ENCODE data around the gene RGS9. TPM values are rescaled to one million over a fixed set of nuclear protein-coding genes. Genes with fewer than 3 reads are reported as not detected.

RGS9 gene
- total and polyA plus RNA-seq, 2 experiments from 2014 or later, result 12.8 to 29.6 TPM

DNA sequence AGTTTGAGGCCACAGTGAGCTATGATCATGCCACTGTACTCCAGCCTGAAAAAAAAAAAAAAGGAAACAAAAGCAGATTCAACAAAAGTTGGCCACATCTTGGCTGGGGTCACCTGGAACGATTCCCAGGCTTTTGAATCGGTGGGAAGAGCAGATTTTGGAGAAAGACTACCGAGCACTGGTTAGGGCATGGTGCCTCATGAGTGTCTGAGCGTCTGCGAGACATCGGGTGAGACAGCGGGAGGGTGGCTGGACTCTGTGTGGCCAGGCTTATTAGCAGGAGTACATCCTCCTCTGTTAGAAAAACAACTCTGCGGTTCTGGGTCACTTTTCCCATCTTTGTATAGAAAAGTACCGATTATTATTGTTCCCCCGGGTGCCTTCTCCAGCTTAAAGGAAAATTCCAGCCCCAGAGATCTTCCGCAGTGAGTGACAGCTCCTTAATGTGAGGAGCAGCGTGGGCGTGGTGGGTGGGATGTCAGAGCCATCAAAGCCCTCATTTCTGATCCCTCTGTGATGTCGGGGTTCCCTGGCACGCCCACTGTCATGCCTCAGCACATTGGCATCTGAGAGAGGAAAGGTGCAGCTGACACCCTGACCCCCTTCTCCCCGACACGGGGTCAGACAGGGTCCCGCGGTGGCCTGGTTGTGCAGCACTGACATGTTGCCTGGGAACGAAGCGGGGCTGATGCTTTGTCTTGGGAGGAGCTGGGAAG lies 6.9 kb downstream of the RGS9 start:
- no peak overlapping the region for H3K27ac Mint-ChIP-seq
- H3K9me3 Mint-ChIP-seq, result no peaks in the 10 kb centered on the region
- Histone ChIP-seq H2AFZ (no peak overlapping the region), H4K20me1 (replicated peaks; ENCODE audit: insufficient read depth) (no peaks in the 10 kb centered on the region), H3K4me3 (no peak overlapping the region), H3K4me1 (ENCODE audit: insufficient read depth) (no peaks in the 10 kb centered on the region), H3K36me3 (ENCODE audit: insufficient read depth) (no peaks in the 10 kb centered on the region), H3F3A (replicated peaks; ENCODE audit: low read depth) (no peaks in the 10 kb centered on the region), H3K4me2 (no peak overlapping the region), H3K27me3 (ENCODE audit: insufficient read depth) (no peaks in the 10 kb centered on the region), H3K79me2 (replicated peaks; ENCODE audit: insufficient read depth) (no peaks in the 10 kb centered on the region), H3K27ac (ENCODE audit: low read depth) (no peak overlapping the region), H3K9me2 (ENCODE audit: insufficient read depth) (no peaks in the 10 kb centered on the region)
- H3K36me3 Mint-ChIP-seq (ENCODE audit: low read depth), result no peaks in the 10 kb centered on the region
- H3K4me1 Mint-ChIP-seq, result peaks cover 11% of the 10 kb centered on the region
- no peak overlapping the region; the same call in 2 of the 3 replicates for H3K4me3 Mint-ChIP-seq
- TF ChIP-seq ZNF331 (CRISPR knock-in tag; IDR thresholded peaks at IDR 0.05; ENCODE audit: low read depth) (no peak), EZH2phosphoT487 (IDR thresholded peaks at IDR 0.05; ENCODE audit: unreplicated experiment) (no peak), STAT1 (IDR thresholded peaks at IDR 0.05; ENCODE audit: unreplicated experiment) (no peak), JUNB (IDR thresholded peaks at IDR 0.05; ENCODE audit: unreplicated experiment) (no peak), NANOG (IDR thresholded peaks at IDR 0.05; ENCODE audit: borderline replicate concordance) (no peak), ZNF114 (CRISPR knock-in tag; IDR thresholded peaks at IDR 0.05) (no peak), CREB1 (CRISPR knock-in tag; IDR thresholded peaks at IDR 0.05; ENCODE audit: low read depth) (no peak), POLR2AphosphoS5 (IDR thresholded peaks at IDR 0.05; ENCODE audit: low read depth) (no peak), EZH2 (IDR thresholded peaks at IDR 0.05; ENCODE audit: low read depth, unreplicated experiment) (no peak)
- TF ChIP-seq, protein P1, sequence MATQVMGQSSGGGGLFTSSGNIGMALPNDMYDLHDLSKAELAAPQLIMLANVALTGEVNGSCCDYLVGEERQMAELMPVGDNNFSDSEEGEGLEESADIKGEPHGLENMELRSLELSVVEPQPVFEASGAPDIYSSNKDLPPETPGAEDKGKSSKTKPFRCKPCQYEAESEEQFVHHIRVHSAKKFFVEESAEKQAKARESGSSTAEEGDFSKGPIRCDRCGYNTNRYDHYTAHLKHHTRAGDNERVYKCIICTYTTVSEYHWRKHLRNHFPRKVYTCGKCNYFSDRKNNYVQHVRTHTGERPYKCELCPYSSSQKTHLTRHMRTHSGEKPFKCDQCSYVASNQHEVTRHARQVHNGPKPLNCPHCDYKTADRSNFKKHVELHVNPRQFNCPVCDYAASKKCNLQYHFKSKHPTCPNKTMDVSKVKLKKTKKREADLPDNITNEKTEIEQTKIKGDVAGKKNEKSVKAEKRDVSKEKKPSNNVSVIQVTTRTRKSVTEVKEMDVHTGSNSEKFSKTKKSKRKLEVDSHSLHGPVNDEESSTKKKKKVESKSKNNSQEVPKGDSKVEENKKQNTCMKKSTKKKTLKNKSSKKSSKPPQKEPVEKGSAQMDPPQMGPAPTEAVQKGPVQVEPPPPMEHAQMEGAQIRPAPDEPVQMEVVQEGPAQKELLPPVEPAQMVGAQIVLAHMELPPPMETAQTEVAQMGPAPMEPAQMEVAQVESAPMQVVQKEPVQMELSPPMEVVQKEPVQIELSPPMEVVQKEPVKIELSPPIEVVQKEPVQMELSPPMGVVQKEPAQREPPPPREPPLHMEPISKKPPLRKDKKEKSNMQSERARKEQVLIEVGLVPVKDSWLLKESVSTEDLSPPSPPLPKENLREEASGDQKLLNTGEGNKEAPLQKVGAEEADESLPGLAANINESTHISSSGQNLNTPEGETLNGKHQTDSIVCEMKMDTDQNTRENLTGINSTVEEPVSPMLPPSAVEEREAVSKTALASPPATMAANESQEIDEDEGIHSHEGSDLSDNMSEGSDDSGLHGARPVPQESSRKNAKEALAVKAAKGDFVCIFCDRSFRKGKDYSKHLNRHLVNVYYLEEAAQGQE (IDR thresholded peaks at IDR 0.05; ENCODE audit: unreplicated experiment), result no peak
- TF ChIP-seq, protein P2, sequence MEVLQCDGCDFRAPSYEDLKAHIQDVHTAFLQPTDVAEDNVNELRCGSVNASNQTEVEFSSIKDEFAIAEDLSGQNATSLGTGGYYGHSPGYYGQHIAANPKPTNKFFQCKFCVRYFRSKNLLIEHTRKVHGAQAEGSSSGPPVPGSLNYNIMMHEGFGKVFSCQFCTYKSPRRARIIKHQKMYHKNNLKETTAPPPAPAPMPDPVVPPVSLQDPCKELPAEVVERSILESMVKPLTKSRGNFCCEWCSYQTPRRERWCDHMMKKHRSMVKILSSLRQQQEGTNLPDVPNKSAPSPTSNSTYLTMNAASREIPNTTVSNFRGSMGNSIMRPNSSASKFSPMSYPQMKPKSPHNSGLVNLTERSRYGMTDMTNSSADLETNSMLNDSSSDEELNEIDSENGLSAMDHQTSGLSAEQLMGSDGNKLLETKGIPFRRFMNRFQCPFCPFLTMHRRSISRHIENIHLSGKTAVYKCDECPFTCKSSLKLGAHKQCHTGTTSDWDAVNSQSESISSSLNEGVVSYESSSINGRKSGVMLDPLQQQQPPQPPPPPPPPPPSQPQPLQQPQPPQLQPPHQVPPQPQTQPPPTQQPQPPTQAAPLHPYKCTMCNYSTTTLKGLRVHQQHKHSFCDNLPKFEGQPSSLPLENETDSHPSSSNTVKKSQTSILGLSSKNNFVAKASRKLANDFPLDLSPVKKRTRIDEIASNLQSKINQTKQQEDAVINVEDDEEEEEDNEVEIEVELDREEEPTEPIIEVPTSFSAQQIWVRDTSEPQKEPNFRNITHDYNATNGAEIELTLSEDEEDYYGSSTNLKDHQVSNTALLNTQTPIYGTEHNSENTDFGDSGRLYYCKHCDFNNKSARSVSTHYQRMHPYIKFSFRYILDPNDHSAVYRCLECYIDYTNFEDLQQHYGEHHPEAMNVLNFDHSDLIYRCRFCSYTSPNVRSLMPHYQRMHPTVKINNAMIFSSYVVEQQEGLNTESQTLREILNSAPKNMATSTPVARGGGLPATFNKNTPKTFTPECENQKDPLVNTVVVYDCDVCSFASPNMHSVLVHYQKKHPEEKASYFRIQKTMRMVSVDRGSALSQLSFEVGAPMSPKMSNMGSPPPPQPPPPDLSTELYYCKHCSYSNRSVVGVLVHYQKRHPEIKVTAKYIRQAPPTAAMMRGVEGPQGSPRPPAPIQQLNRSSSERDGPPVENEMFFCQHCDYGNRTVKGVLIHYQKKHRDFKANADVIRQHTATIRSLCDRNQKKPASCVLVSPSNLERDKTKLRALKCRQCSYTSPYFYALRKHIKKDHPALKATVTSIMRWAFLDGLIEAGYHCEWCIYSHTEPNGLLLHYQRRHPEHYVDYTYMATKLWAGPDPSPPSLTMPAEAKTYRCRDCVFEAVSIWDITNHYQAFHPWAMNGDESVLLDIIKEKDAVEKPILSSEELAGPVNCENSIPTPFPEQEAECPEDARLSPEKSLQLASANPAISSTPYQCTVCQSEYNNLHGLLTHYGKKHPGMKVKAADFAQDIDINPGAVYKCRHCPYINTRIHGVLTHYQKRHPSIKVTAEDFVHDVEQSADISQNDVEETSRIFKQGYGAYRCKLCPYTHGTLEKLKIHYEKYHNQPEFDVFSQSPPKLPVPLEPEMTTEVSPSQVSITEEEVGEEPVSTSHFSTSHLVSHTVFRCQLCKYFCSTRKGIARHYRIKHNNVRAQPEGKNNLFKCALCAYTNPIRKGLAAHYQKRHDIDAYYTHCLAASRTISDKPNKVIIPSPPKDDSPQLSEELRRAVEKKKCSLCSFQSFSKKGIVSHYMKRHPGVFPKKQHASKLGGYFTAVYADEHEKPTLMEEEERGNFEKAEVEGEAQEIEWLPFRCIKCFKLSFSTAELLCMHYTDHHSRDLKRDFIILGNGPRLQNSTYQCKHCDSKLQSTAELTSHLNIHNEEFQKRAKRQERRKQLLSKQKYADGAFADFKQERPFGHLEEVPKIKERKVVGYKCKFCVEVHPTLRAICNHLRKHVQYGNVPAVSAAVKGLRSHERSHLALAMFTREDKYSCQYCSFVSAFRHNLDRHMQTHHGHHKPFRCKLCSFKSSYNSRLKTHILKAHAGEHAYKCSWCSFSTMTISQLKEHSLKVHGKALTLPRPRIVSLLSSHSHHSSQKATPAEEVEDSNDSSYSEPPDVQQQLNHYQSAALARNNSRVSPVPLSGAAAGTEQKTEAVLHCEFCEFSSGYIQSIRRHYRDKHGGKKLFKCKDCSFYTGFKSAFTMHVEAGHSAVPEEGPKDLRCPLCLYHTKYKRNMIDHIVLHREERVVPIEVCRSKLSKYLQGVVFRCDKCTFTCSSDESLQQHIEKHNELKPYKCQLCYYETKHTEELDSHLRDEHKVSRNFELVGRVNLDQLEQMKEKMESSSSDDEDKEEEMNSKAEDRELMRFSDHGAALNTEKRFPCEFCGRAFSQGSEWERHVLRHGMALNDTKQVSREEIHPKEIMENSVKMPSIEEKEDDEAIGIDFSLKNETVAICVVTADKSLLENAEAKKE (CRISPR knock-in tag; IDR thresholded peaks at IDR 0.05), result no peak
- TF ChIP-seq, protein P3, sequence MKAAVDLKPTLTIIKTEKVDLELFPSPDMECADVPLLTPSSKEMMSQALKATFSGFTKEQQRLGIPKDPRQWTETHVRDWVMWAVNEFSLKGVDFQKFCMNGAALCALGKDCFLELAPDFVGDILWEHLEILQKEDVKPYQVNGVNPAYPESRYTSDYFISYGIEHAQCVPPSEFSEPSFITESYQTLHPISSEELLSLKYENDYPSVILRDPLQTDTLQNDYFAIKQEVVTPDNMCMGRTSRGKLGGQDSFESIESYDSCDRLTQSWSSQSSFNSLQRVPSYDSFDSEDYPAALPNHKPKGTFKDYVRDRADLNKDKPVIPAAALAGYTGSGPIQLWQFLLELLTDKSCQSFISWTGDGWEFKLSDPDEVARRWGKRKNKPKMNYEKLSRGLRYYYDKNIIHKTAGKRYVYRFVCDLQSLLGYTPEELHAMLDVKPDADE (IDR thresholded peaks at IDR 0.05), result no peak
- TF ChIP-seq, protein P4, sequence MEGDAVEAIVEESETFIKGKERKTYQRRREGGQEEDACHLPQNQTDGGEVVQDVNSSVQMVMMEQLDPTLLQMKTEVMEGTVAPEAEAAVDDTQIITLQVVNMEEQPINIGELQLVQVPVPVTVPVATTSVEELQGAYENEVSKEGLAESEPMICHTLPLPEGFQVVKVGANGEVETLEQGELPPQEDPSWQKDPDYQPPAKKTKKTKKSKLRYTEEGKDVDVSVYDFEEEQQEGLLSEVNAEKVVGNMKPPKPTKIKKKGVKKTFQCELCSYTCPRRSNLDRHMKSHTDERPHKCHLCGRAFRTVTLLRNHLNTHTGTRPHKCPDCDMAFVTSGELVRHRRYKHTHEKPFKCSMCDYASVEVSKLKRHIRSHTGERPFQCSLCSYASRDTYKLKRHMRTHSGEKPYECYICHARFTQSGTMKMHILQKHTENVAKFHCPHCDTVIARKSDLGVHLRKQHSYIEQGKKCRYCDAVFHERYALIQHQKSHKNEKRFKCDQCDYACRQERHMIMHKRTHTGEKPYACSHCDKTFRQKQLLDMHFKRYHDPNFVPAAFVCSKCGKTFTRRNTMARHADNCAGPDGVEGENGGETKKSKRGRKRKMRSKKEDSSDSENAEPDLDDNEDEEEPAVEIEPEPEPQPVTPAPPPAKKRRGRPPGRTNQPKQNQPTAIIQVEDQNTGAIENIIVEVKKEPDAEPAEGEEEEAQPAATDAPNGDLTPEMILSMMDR (conservative IDR thresholded peaks at IDR 0.05; ENCODE audit: low read depth in 2 of 2), result no peak
- H3K27me3 Mint-ChIP-seq (ENCODE audit: insufficient read depth, low read depth, poor library complexity), result peaks cover 7% of the 10 kb centered on the region
- no peak for DNase-seq (ENCODE audit: low spot score)
- no peak for ATAC-seq
